GM20000 (cell line): ENCODE results near the gene LTBP1.

Source experiments
- DNase-seq: peaks from one replicate; pipeline ENCODE4 v3.0.0; 2012; ENCODE audit warnings: low spot score
- TF ChIP-seq, protein P1 (sequence below): IDR thresholded peaks from 2 replicates; pipeline ENCODE4 v1.5.1; 2012; ENCODE audit warnings: mild to moderate bottlenecking, control low read depth; ENCODE audit errors: extremely low read depth, missing control alignments

The LTBP1 gene

DNA sequence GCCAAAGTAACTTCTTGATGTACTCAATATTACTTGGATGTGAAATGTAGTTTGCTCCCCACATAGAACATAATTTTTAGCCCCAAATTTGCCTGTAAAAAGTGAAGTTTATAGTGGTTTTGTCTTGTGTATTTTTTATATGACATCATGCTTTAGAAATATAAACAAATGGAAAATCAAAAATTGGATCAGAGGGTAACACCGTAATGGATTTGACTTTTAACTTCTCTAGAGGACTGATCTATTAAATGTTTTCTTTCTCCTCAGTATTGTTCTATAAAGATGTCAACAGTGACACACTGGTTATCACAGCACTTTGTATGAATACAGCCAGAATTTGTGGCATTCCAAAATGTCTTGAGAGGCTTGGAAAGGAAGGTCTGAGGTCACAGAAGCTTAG lies 484.1 kb downstream of the LTBP1 start:
- TF ChIP-seq, protein P1, sequence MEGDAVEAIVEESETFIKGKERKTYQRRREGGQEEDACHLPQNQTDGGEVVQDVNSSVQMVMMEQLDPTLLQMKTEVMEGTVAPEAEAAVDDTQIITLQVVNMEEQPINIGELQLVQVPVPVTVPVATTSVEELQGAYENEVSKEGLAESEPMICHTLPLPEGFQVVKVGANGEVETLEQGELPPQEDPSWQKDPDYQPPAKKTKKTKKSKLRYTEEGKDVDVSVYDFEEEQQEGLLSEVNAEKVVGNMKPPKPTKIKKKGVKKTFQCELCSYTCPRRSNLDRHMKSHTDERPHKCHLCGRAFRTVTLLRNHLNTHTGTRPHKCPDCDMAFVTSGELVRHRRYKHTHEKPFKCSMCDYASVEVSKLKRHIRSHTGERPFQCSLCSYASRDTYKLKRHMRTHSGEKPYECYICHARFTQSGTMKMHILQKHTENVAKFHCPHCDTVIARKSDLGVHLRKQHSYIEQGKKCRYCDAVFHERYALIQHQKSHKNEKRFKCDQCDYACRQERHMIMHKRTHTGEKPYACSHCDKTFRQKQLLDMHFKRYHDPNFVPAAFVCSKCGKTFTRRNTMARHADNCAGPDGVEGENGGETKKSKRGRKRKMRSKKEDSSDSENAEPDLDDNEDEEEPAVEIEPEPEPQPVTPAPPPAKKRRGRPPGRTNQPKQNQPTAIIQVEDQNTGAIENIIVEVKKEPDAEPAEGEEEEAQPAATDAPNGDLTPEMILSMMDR, result no peak
- DNase-seq, result no peak

DNA sequence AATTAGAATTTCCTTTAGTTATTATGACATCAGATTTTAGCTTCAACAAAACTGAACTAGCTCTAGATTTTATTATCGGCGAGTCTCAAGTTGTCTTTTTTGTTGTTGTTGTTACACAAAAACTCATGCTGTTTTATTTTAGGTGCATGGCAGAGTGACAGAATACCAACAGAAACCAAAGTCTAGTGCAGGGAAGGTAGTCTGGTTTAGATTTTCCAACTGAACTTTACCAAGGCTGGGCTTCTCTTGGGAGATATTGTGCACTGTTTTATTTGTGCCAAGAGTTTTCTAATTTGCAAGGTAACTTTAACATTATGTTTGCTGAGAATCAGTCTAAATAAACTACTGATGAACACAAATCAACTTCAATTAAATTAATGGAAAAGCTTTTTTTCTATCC lies 486.1 kb downstream of the LTBP1 start:
- no peak for DNase-seq
- TF ChIP-seq, protein P1, result no peak

DNA sequence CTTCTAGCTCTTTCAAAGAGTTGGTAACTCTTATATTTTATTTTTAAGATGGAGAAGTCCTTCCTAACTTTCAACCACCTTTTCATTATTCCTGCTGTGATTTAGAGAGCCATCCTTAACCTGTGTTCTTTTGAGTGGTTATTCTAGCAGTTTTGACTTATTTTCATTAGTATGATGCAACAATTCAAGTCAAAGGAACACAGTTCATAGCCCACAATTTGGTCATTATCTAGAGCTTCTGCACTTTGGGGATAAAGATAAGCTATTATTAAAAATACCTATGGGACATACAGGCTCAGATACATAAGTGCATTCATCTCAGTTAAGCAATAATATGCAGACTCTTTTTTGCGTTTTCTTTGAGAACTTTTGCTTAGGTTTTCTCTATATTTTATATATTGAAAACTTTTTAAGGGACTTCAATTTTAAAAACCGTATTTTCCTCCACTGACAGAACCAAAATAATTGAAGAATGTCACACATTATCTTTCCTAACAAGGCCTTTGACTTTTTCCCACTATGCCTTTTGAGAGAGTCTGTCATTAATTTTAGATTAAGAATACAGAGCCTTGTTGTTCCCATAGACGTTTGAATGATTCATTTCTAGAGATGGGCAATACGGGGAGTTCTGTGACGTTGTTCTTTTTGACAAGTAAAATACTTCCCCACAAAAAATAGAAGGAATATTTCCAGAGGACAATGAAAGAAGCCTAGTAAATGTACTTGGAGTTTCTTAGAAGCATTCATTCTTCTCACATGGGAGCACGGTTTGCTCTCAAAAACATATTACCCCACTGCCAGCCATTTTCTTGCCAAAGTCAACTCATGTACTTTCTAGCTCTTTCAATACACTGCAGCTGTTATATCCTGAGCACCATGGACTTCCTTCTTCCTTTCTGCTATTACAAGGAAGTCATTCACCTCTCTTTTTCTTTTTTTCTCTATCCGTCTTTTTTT lies 486.8 kb downstream of the LTBP1 start:
- no peak for DNase-seq
- TF ChIP-seq, protein P1, result no peak

GRCh38 chr2:33435518-33435917 lies 488.8 kb downstream of the LTBP1 start:
- TF ChIP-seq, protein P1, result no peak
- no peak for DNase-seq

DNA sequence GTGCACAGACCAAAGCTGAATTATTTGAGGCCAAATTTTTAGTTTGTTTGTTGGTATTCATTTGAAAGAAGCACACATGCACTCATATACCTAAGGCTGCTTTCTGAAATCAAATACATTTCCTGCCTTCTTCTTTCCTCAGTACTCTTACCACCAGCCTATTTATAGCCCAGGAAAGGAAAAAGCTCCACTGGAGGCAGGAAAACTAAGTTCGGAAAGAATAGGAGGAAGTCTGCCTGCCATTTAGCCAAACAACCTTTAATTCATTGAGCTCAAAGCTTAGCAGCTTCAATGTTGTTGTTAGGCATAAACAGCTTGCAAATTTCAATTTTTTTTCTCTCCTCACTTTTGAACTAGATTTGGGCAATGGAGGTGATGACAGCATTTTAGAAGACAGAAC lies 489.3 kb downstream of the LTBP1 start:
- TF ChIP-seq, protein P1, result no peak
- DNase-seq, result no peak

DNA sequence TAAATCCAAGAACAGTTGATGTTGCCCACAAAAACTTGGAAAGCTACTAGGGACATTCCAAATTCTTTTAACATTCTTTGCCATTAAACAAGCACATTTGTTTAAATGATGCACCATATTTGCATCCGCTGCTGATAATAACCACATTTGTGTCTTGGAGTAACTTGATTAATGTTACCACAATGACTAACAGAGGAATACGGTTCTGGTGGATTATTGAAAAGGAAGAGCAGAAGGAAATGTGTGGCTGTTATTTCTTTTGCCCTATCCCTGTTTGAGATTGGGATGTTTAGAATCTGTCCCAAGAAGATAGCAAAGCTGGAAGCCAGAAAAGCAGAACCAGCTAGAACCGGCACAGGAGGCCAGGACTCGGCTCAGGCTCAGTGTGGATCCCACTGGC lies 490.5 kb downstream of the LTBP1 start:
- TF ChIP-seq, protein P1, result no peak
- DNase-seq, result no peak

DNA sequence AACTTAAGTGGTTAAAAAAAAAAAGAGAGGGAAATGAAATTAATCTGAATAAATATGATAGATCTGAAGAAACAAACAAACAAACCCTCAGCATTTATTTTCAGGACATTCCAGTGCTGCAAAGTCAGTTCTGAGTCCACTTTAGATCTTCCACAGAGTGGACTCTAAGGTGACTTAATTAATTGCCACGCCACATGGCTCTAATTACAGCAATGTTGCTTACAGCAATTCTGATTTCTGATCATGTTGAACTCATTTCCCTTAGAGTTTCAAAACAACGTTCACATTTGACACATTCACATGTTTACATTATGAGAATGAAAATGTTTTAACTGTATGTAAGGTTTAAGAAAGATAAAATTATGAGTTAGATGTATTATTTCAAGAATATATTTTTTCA lies 491.1 kb downstream of the LTBP1 start:
- TF ChIP-seq, protein P1, result no peak
- DNase-seq, result no peak
